Activated naive CD4-positive, alpha-beta T cell treated with anti-CD3 and anti-CD28 coated beads for 36 hours (primary cell): ENCODE results near the gene MT1E. TPM values are rescaled to one million over a fixed set of nuclear protein-coding genes. Genes with fewer than 3 reads are reported as not detected.
"Not testable (repeated sequence)": the region's sequence is repeated elsewhere in the genome, so short reads cannot be mapped to it uniquely, and the experiment has no call there.

Experiments
- CTCF ChIA-PET: fragments of 350-600 bp; sonication (Branson Sonifier 250); formaldehyde crosslinking; loops from one replicate; lab custom pipeline; 2021; ENCODE audit warnings: antibody characterized with exemption; lab: Charles Lee
- DNase-seq: peaks from one replicate; pipeline ENCODE4 v3.0.0-alpha.2; 2020
- H3K27ac Mint-ChIP-seq: one replicate; pipeline ENCODE4 v1.8.0; 2021; ENCODE audit warnings: mild to moderate bottlenecking, mixed read lengths
- H3K27me3 Mint-ChIP-seq: one replicate; pipeline ENCODE4 v1.8.0; 2021; ENCODE audit warnings: low read depth, mixed read lengths
- H3K36me3 Mint-ChIP-seq: one replicate; pipeline ENCODE4 v1.8.0; 2021; ENCODE audit warnings: low read depth, mixed read lengths
- H3K4me1 Mint-ChIP-seq: one replicate; pipeline ENCODE4 v1.8.0; 2021; ENCODE audit warnings: low read depth, mixed read lengths
- H3K4me3 Mint-ChIP-seq: one replicate; pipeline ENCODE4 v1.8.0; 2021; ENCODE audit warnings: mild to moderate bottlenecking, moderate library complexity, mixed read lengths
- H3K9me3 Mint-ChIP-seq: one replicate; pipeline ENCODE4 v1.8.0; 2021; ENCODE audit warnings: mixed read lengths
- intact Hi-C: fragments of 100-400 bp; cut with micrococcal nuclease; formaldehyde crosslinking; loops from one replicate; pipeline ENCODE4 v1.15.1; 2023
- total RNA-seq, 2 experiments: library from RNA; stranded (reverse); gene quantifications; one replicate each; pipeline ENCODE4 v1.2.3, GENCODE V29; 2021

MT1E gene
- total RNA-seq, 2 experiments from 2014 or later = 12.2 to 12.4 TPM

DNA sequence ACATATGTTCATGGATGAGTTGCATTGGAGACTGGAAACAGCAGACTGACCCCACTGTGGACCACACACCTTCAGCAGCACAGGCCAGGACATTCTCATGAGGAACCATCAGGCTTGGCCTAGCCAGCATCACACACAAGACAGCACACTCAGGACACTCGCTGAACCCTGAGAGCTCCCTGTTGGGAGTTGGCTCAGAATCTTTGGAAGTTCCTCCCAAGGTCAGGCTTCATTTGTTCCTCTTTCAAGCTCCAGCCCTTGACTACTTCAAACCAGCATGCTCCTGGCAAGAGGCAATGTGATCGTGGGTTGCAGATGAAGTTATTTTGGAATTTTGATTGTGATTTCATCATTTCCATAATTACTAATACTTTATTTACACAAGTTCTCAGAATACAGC, 46.1 kb downstream of the MT1E start:
- CTCF ChIA-PET = interaction anchor here (0.6 to 1.4 kb wide), 3 partner anchors 24 to 30 kb away, joined by 3 to 7 read pairs (median 3); no protein-coding TSS in a partner anchor
- H3K27ac Mint-ChIP-seq, H3K36me3 Mint-ChIP-seq, H3K4me3 Mint-ChIP-seq, H3K9me3 Mint-ChIP-seq, intact Hi-C loops, DNase-seq: not testable (repeated sequence)
- peaks cover 28% of the 10 kb centered on the region for H3K4me1 Mint-ChIP-seq
- peaks cover 42% of the 10 kb centered on the region for H3K27me3 Mint-ChIP-seq

GRCh38 chr16:56672171-56672570, 46.6 kb downstream of the MT1E start:
- DNase-seq, intact Hi-C loops, H3K27ac Mint-ChIP-seq, H3K36me3 Mint-ChIP-seq, H3K9me3 Mint-ChIP-seq, H3K4me3 Mint-ChIP-seq: not testable (repeated sequence)
- H3K4me1 Mint-ChIP-seq = peaks cover 28% of the 10 kb centered on the region
- CTCF ChIA-PET = interaction anchor here (0.6 to 1.4 kb wide), 4 partner anchors 24 to 96 kb away, joined by 3 to 7 read pairs (median 3); no protein-coding TSS in a partner anchor
- H3K27me3 Mint-ChIP-seq = peaks cover 42% of the 10 kb centered on the region

DNA sequence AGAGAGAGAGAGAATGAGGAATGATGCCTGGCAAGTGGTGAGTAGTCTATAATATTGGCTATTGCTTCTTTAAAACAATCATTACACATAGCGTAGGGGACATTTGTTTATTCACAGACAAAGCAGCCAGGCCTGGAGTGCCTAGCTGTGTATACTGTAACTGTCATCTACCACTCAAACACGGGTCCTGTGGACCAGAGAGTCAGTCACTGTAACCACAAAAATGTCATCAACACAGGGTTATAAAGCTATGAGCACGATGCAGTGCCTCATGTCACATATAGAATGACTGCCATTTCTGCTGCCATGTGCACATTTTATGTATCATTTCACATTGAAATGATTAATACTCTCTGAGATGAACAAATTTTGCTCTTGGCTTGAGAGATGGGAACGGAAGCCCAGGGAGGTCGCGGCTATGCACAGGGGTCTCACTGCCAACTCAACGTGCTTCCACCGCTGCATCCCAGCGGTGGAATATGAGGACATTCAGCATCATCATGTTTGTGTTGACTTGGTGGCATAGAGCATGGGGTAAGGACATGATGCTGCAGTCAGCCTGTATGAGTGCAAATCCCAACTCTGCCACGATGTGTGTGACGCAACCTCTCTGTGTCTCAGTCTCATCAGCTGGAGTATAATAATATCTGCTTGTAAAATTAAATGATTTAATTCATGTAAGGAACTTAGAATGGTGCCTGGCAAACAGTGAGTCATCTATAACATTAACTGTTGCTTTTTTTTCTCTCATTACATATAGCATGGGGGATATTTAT, 47.4 kb downstream of the MT1E start:
- no peaks in the 10 kb centered on the region for H3K36me3 Mint-ChIP-seq
- CTCF ChIA-PET = interaction anchor here (0.8 to 1.7 kb wide), 9 partner anchors 8 to 97 kb away, joined by 3 to 15 read pairs (median 4); no protein-coding TSS in a partner anchor
- H3K4me1 Mint-ChIP-seq = peaks cover 26% of the 10 kb centered on the region
- H3K4me3 Mint-ChIP-seq = no peak overlapping the region
- H3K27ac Mint-ChIP-seq = no peak overlapping the region
- H3K9me3 Mint-ChIP-seq = no peaks in the 10 kb centered on the region
- DNase-seq = no peak
- intact Hi-C loops = no loop called here
- peaks cover 35% of the 10 kb centered on the region for H3K27me3 Mint-ChIP-seq

- no peaks in the 10 kb centered on the region for H3K36me3 Mint-ChIP-seq
- CTCF ChIA-PET = interaction anchor here (0.6 to 1.7 kb wide), 9 partner anchors 8 to 119 kb away, joined by 3 to 15 read pairs (median 3); partner anchors contain the start of gene MT1X
- intact Hi-C loops = loop anchor here (1.0 kb wide), 2 partner anchors 8 to 28 kb away; partner anchors contain the start of gene MT1X
- H3K4me3 Mint-ChIP-seq = no peak overlapping the region
- peaks cover 26% of the 10 kb centered on the region for H3K27me3 Mint-ChIP-seq
- peaks cover 18% of the 10 kb centered on the region for H3K4me1 Mint-ChIP-seq
- peak; percentile 52 for DNase-seq
- H3K27ac Mint-ChIP-seq = no peak overlapping the region
- no peaks in the 10 kb centered on the region for H3K9me3 Mint-ChIP-seq
Observed at GRCh38 chr16:56673921-56674320, 48.3 kb downstream of the MT1E start.

- peaks cover 15% of the 10 kb centered on the region for H3K4me1 Mint-ChIP-seq
- H3K4me3 Mint-ChIP-seq, H3K9me3 Mint-ChIP-seq, H3K27ac Mint-ChIP-seq, H3K36me3 Mint-ChIP-seq, DNase-seq: not testable (repeated sequence)
- H3K27me3 Mint-ChIP-seq = peaks cover 21% of the 10 kb centered on the region
- intact Hi-C loops = loop anchor here (1.0 kb wide), 2 partner anchors 8 to 28 kb away; partner anchors contain the start of gene MT1X
- CTCF ChIA-PET = interaction anchor here (0.7 to 1.7 kb wide), 3 partner anchors 27 to 119 kb away, joined by 3 to 15 read pairs (median 5); no protein-coding TSS in a partner anchor
Observed at GRCh38 chr16:56674570-56674969, 49.0 kb downstream of the MT1E start.

- Mint-ChIP-seq H3K27ac (no peak overlapping the region), H3K9me3 (no peaks in the 10 kb centered on the region), H3K4me1 (peaks cover 11% of the 10 kb centered on the region), H3K27me3 (peaks cover 10% of the 10 kb centered on the region), H3K4me3 (peak overlapping the region; percentile 55), H3K36me3 (no peaks in the 10 kb centered on the region)
- intact Hi-C loops = loop anchor here (1.0 kb wide), 1 partner anchor 7 kb away; the partner anchor contains the start of gene MT1G
- peak; percentile 73 for DNase-seq
- CTCF ChIA-PET = interaction anchor here (0.8 to 1.4 kb wide), 3 partner anchors 13 to 31 kb away, joined by 3 to 13 read pairs (median 3); no protein-coding TSS in a partner anchor
Observed at GRCh38 chr16:56675685-56676210, 50.2 kb downstream of the MT1E start.

Other genes starting within 250 kb of the MT1E start
- 10 to 100 TPM; 26.7 to 33.0 TPM for gene AMFR, start 200.2 kb upstream of the MT1E start, total RNA-seq
- gene NUDT21, start 174.4 kb upstream of the MT1E start, total RNA-seq = 100 to 1,000 TPM; 324 to 330 TPM
- 10 to 100 TPM; 48.5 to 50.6 TPM for gene OGFOD1, start 174.2 kb upstream of the MT1E start, total RNA-seq
- gene BBS2, start 105.8 kb upstream of the MT1E start, total RNA-seq = 10 to 100 TPM; 18.0 to 19.2 TPM
- not detected for gene MT4, start 60.7 kb upstream of the MT1E start, total RNA-seq
- gene MT3, start 36.3 kb upstream of the MT1E start, total RNA-seq = 1 to 10 TPM in 1 of 2 experiments, under 1 TPM in 1; 0.64 to 1.6 TPM
- 100 to 1,000 TPM in 1 of 2 experiments, 10 to 100 TPM in 1; 95.7 to 130 TPM for gene MT2A, start 17.2 kb upstream of the MT1E start, total RNA-seq
- not detected for gene MT1M, start 6.9 kb downstream of the MT1E start, total RNA-seq
- gene MT1A, start 12.9 kb downstream of the MT1E start, total RNA-seq = not detected
- gene MT1B, start 26.1 kb downstream of the MT1E start, total RNA-seq = not detected
- 1 to 10 TPM; 5.4 to 6.4 TPM for gene MT1F, start 32.2 kb downstream of the MT1E start, total RNA-seq
- gene MT1G, start 42.3 kb downstream of the MT1E start, total RNA-seq = 10 to 100 TPM; 22.4 to 23.8 TPM
- gene MT1H, start 44.0 kb downstream of the MT1E start, total RNA-seq = 1 to 10 TPM; 5.4 to 7.4 TPM
- gene MT1X, start 56.7 kb downstream of the MT1E start, total RNA-seq = 10 to 100 TPM; 49.9 to 57.9 TPM
- gene NUP93, start 104.3 kb downstream of the MT1E start, total RNA-seq = 100 to 1,000 TPM; 161 to 172 TPM
- not detected for gene SLC12A3, start 239.4 kb downstream of the MT1E start, total RNA-seq